NCI-H526 (cell line): ENCODE results near the gene CFAP77.
A peak's percentile ranks its signal among the peaks of the same experiment; 100 is the strongest.
"Not testable (repeated sequence)": the region's sequence is repeated elsewhere in the genome, so short reads cannot be mapped to it uniquely, and the experiment has no call there.

Source experiments
- DNase-seq, 2 experiments: peaks; one replicate each; lab custom pipeline; 2025; lab: John Stamatoyannopoulos, UW

CFAP77 gene

GRCh38 chr9:132547976-132548730 is 138.1 kb downstream of the CFAP77 start:
- DNase-seq = peak; percentile 71 to 83

GRCh38 chr9:132548751-132549640 is 139.0 kb downstream of the CFAP77 start:
- peak in 1 of 2 experiments; percentile 52 for DNase-seq

- DNase-seq = no peak
Observed at GRCh38 chr9:132551556-132551955, 141.5 kb downstream of the CFAP77 start.

GRCh38 chr9:132552041-132552440 is 142.0 kb downstream of the CFAP77 start:
- DNase-seq = no peak

- DNase-seq = no peak
Observed at GRCh38 chr9:132554755-132555154, 144.7 kb downstream of the CFAP77 start.

GRCh38 chr9:132555528-132555927 is 145.5 kb downstream of the CFAP77 start:
- peak in 1 of 2 experiments; percentile 66 for DNase-seq

- DNase-seq = no peak
Observed at GRCh38 chr9:132556235-132556634, 146.2 kb downstream of the CFAP77 start.

- peak; percentile 66 to 75 for DNase-seq
Observed at GRCh38 chr9:132556714-132557113, 146.7 kb downstream of the CFAP77 start.

GRCh38 chr9:132557159-132557558 is 147.1 kb downstream of the CFAP77 start:
- DNase-seq = no peak

- no peak for DNase-seq
Observed at GRCh38 chr9:132559711-132560110, 149.7 kb downstream of the CFAP77 start.

GRCh38 chr9:132560616-132561202 is 150.7 kb downstream of the CFAP77 start:
- no peak for DNase-seq

- DNase-seq = no peak
Observed at GRCh38 chr9:132562306-132562573, 152.2 kb downstream of the CFAP77 start.

- DNase-seq = no peak
Observed at GRCh38 chr9:132564526-132564925, 154.5 kb downstream of the CFAP77 start.

GRCh38 chr9:132568787-132569186 is 158.8 kb downstream of the CFAP77 start:
- DNase-seq = not testable (repeated sequence)

GRCh38 chr9:132571806-132572600 is 162.0 kb downstream of the CFAP77 start:
- no peak for DNase-seq

- DNase-seq = no peak
Observed at GRCh38 chr9:132572921-132573320, 162.9 kb downstream of the CFAP77 start.

GRCh38 chr9:132575005-132575609 is 165.1 kb downstream of the CFAP77 start:
- peak; percentile 42 to 84 for DNase-seq

GRCh38 chr9:132575811-132576210 is 165.8 kb downstream of the CFAP77 start:
- no peak for DNase-seq

- no peak for DNase-seq
Observed at GRCh38 chr9:132577119-132577518, 167.1 kb downstream of the CFAP77 start.

GRCh38 chr9:132578367-132578932 is 168.4 kb downstream of the CFAP77 start:
- no peak for DNase-seq

GRCh38 chr9:132579427-132579798 is 169.4 kb downstream of the CFAP77 start:
- DNase-seq = no peak
